ENCODE results near the gene SETD6. TPM values are rescaled to one million over a fixed set of nuclear protein-coding genes. Genes with fewer than 3 reads are reported as not detected.

The SETD6 gene
- total RNA-seq, 1 donor from 2014 or later, result 25.9 TPM

DNA sequence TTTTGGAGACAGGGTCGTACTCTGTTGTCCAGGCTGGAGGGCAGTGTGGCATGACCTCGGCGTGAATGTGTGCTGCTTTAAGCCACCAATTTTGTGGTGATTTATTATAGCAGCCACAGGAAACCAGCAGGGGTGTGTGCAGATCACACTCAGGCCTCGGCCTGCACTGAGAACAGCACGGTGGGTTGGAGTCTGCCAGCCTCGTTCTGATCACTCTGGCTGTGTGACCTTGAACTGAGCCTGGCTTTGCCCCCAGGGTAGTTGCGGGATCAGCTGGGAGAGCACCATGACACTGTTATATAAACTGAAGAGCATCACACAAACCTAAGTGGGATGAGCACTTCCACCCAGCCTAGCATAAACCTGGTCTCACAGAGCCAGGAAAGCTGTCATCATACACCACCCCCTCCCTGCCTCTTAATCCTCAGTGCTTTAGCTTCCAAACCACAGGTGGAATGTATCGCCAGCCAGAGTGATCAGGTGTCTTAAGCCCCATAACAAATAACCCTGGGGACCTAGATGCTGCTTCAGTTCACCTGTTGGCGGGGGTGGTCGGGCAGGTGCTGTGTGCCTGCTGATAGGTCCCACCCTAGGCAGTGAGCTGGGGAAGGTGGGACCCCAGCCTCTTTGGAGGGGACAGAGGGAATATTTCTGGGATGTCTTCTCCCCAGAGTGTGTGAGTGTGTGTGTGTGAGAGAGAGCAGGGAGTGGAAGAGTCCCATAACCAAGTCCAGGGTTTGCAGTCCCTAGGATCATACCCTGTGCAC lies 43.9 kb upstream of the SETD6 start:
- DNase-seq, result no peak
- H3K27ac Mint-ChIP-seq (ENCODE audit: unreplicated experiment), result no peak overlapping the region
- peaks cover 9% of the 10 kb centered on the region for H3K36me3 Mint-ChIP-seq (ENCODE audit: unreplicated experiment)
- H3K27me3 Mint-ChIP-seq (ENCODE audit: unreplicated experiment), result peaks cover 12% of the 10 kb centered on the region
- peaks cover 4% of the 10 kb centered on the region for H3K9me3 Mint-ChIP-seq (ENCODE audit: unreplicated experiment)
- TF ChIP-seq, protein P1, sequence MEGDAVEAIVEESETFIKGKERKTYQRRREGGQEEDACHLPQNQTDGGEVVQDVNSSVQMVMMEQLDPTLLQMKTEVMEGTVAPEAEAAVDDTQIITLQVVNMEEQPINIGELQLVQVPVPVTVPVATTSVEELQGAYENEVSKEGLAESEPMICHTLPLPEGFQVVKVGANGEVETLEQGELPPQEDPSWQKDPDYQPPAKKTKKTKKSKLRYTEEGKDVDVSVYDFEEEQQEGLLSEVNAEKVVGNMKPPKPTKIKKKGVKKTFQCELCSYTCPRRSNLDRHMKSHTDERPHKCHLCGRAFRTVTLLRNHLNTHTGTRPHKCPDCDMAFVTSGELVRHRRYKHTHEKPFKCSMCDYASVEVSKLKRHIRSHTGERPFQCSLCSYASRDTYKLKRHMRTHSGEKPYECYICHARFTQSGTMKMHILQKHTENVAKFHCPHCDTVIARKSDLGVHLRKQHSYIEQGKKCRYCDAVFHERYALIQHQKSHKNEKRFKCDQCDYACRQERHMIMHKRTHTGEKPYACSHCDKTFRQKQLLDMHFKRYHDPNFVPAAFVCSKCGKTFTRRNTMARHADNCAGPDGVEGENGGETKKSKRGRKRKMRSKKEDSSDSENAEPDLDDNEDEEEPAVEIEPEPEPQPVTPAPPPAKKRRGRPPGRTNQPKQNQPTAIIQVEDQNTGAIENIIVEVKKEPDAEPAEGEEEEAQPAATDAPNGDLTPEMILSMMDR (IDR thresholded peaks at IDR 0.05; ENCODE audit: partially characterized antibody, unreplicated experiment), result no peak
- peaks cover 3% of the 10 kb centered on the region for H3K4me1 Mint-ChIP-seq (ENCODE audit: low read depth, unreplicated experiment)
- H3K4me3 Mint-ChIP-seq (ENCODE audit: unreplicated experiment), result no peak overlapping the region

DNA sequence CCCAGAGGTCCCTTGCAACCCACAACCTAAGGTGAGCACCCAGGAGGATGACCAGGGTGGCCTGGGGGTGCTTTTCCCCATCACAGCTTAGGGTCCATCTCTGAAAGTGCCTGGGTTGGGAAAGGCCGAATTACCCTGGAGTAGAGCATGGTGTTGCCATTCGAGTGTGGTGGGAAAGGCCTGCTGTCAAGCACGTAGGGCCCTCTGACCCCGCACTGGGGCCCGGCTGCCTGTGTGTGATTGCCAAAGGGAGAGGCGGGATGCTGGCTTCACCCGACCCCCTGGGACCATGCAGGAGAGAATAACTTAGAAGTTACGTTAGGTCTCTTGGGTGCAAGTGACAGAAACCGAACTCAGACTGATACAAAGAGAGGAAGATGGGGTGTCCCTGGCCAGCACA lies 43.1 kb upstream of the SETD6 start:
- Mint-ChIP-seq H3K9me3 (ENCODE audit: unreplicated experiment) (peaks cover 4% of the 10 kb centered on the region), H3K4me1 (ENCODE audit: low read depth, unreplicated experiment) (peaks cover 3% of the 10 kb centered on the region), H3K36me3 (ENCODE audit: unreplicated experiment) (peaks cover 9% of the 10 kb centered on the region), H3K4me3 (ENCODE audit: unreplicated experiment) (no peak overlapping the region), H3K27me3 (ENCODE audit: unreplicated experiment) (peaks cover 12% of the 10 kb centered on the region), H3K27ac (ENCODE audit: unreplicated experiment) (no peak overlapping the region)
- no peak for DNase-seq
- TF ChIP-seq, protein P1 (IDR thresholded peaks at IDR 0.05; ENCODE audit: partially characterized antibody, unreplicated experiment), result no peak

DNA sequence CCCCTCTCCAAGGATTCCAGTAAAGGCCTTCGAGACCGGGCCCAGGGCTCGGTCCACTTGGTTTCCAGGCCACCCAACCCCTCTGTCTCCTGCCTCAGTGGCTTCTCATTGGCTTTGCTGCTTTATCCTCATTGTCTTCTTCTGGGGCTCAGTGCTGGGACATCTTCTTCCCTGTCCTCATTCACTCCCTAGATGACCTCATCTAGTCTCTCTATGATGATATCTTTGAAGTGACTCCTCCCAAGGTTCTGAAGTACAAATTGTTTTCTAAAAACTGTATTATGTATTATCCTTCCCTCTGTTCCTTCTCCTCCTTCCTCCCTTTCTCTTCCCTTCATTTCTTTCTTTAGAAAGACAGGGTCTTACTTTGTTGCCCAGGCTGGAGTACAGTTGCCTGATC lies 42.5 kb upstream of the SETD6 start:
- TF ChIP-seq, protein P1 (IDR thresholded peaks at IDR 0.05; ENCODE audit: partially characterized antibody, unreplicated experiment), result no peak
- peaks cover 4% of the 10 kb centered on the region for H3K9me3 Mint-ChIP-seq (ENCODE audit: unreplicated experiment)
- H3K27ac Mint-ChIP-seq (ENCODE audit: unreplicated experiment), result no peak overlapping the region
- no peak for DNase-seq
- H3K4me1 Mint-ChIP-seq (ENCODE audit: low read depth, unreplicated experiment), result peaks cover 5% of the 10 kb centered on the region
- peaks cover 9% of the 10 kb centered on the region for H3K36me3 Mint-ChIP-seq (ENCODE audit: unreplicated experiment)
- peaks cover 10% of the 10 kb centered on the region for H3K27me3 Mint-ChIP-seq (ENCODE audit: unreplicated experiment)
- H3K4me3 Mint-ChIP-seq (ENCODE audit: unreplicated experiment), result no peak overlapping the region

DNA sequence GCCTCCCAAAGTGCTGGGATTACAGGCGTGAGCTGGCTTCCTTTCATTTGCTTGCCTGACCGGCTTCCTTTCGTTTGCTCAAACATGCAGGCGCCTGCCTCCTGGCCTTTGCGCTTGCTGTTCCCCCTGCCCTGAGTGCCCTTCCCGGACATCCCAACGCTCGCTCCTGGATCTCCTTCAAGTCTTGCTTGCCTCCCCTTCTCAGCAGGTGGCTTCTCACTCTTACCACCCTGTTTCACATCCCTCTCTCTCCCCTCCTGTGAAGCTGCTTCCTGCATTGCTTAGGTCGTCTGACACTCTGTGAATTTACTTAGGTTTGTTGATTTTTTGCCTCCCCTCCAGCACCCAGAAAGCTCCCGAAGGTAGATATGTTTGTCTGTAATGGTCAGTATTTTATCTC lies 41.0 kb upstream of the SETD6 start:
- Mint-ChIP-seq H3K27ac (ENCODE audit: unreplicated experiment) (no peak overlapping the region), H3K4me3 (ENCODE audit: unreplicated experiment) (no peak overlapping the region), H3K27me3 (ENCODE audit: unreplicated experiment) (peaks cover 6% of the 10 kb centered on the region), H3K9me3 (ENCODE audit: unreplicated experiment) (peaks cover 4% of the 10 kb centered on the region), H3K4me1 (ENCODE audit: low read depth, unreplicated experiment) (peaks cover 7% of the 10 kb centered on the region), H3K36me3 (ENCODE audit: unreplicated experiment) (peaks cover 9% of the 10 kb centered on the region)
- TF ChIP-seq, protein P1 (IDR thresholded peaks at IDR 0.05; ENCODE audit: partially characterized antibody, unreplicated experiment), result no peak
- DNase-seq, result no peak

DNA sequence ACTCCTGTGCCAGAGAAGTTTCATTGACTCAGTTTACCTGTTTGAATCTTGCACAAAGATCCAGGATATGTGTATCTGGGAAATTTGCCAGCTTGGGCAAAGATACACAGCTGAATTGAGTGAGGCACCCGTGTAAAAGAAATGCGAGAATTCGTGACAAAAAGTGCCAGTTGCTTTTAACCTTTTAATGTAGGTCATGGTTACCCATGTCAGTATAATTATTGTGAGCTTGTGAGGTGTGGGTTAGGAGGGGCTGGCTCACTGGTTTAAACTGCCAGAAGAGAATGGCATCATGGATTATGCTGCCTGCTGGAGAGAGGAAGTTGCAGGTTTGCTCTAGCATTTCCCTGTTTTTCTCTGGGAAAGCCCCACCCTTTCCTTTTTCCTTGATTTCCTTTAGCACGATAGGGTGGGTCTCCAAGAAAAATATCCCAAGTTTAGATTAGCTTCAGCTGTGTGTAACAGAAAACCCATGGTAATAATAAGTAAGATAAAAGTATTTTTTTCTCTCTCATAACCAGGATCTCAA lies 40.2 kb upstream of the SETD6 start:
- H3K27me3 Mint-ChIP-seq (ENCODE audit: unreplicated experiment), result peaks cover 4% of the 10 kb centered on the region
- no peak for DNase-seq
- TF ChIP-seq, protein P1 (IDR thresholded peaks at IDR 0.05; ENCODE audit: partially characterized antibody, unreplicated experiment), result no peak
- H3K9me3 Mint-ChIP-seq (ENCODE audit: unreplicated experiment), result peaks cover 4% of the 10 kb centered on the region
- peaks cover 9% of the 10 kb centered on the region for H3K36me3 Mint-ChIP-seq (ENCODE audit: unreplicated experiment)
- no peak overlapping the region for H3K4me3 Mint-ChIP-seq (ENCODE audit: unreplicated experiment)
- no peak overlapping the region for H3K27ac Mint-ChIP-seq (ENCODE audit: unreplicated experiment)
- H3K4me1 Mint-ChIP-seq (ENCODE audit: low read depth, unreplicated experiment), result peaks cover 12% of the 10 kb centered on the region
